ENCODE measurements around the gene MS4A15.
"Not testable (repeated sequence)": the region's sequence is repeated elsewhere in the genome, so short reads cannot be mapped to it uniquely, and the experiment has no call there.

Gene MS4A15

GRCh38 chr11:60754887-60755286, 1.8 kb upstream of the MS4A15 start:
- DNase-seq = no peak

GRCh38 chr11:60757231-60757800, 649 bp downstream of the MS4A15 start:
- no peak for DNase-seq

GRCh38 chr11:60758671-60759070, 2.0 kb downstream of the MS4A15 start:
- not testable (repeated sequence) for DNase-seq

- DNase-seq = peak in 2 of 51 donors; percentile 5 to 15
These were observed 3.0 kb downstream of the MS4A15 start for GRCh38 chr11:60759438-60760225.

- no peak for DNase-seq
These were observed 4.9 kb downstream of the MS4A15 start for GRCh38 chr11:60761436-60762190.

- no peak for DNase-seq
These were observed 6.4 kb downstream of the MS4A15 start for GRCh38 chr11:60762851-60763691.

GRCh38 chr11:60763692-60764369, 7.2 kb downstream of the MS4A15 start:
- DNase-seq = no peak

GRCh38 chr11:60764879-60765278, 8.2 kb downstream of the MS4A15 start:
- no peak for DNase-seq

- no peak for DNase-seq
These were observed 8.7 kb downstream of the MS4A15 start for GRCh38 chr11:60765355-60765754.

- no peak for DNase-seq
These were observed 9.9 kb downstream of the MS4A15 start for GRCh38 chr11:60766547-60766946.

- no peak for DNase-seq
These were observed 10.7 kb downstream of the MS4A15 start for GRCh38 chr11:60767388-60767811.

GRCh38 chr11:60768202-60768601, 11.5 kb downstream of the MS4A15 start:
- no peak for DNase-seq

- DNase-seq = no peak
These were observed 12.6 kb downstream of the MS4A15 start for GRCh38 chr11:60769273-60769672.

- no peak for DNase-seq
These were observed 13.1 kb downstream of the MS4A15 start for GRCh38 chr11:60769811-60770210.

GRCh38 chr11:60771146-60771545, 14.5 kb downstream of the MS4A15 start:
- no peak for DNase-seq

- DNase-seq = no peak
These were observed 15.3 kb downstream of the MS4A15 start for GRCh38 chr11:60771879-60772525.

- DNase-seq = no peak
These were observed 16.0 kb downstream of the MS4A15 start for GRCh38 chr11:60772666-60773065.

GRCh38 chr11:60774726-60775125, 18.1 kb downstream of the MS4A15 start:
- no peak for DNase-seq

GRCh38 chr11:60775420-60775961, 18.8 kb downstream of the MS4A15 start:
- DNase-seq = peak in 49 of 51 donors; percentile 13 to 86 (median 58)

GRCh38 chr11:60776167-60776566, 19.5 kb downstream of the MS4A15 start:
- DNase-seq = no peak

Data from hypothalamus (tissue), 51 donors.